Hepatocyte (in vitro differentiated cells): ENCODE results near the gene OPCML.

ENCODE experiments used
- EZH2 ChIP-seq: fragments of 200-600 bp; sonication (generic); IDR thresholded peaks from 2 replicates; pipeline ENCODE4 v1.6.1; 2016; ENCODE audit warnings: antibody characterized with exemption, mild to moderate bottlenecking, borderline replicate concordance
- TF ChIP-seq, protein P1 (sequence below): fragments of 200-600 bp; sonication (generic); IDR thresholded peaks from 2 replicates; pipeline ENCODE4 v1.5.1; 2016; ENCODE audit warnings: antibody characterized with exemption, mild to moderate bottlenecking; ENCODE audit not compliant: poor library complexity

DNA sequence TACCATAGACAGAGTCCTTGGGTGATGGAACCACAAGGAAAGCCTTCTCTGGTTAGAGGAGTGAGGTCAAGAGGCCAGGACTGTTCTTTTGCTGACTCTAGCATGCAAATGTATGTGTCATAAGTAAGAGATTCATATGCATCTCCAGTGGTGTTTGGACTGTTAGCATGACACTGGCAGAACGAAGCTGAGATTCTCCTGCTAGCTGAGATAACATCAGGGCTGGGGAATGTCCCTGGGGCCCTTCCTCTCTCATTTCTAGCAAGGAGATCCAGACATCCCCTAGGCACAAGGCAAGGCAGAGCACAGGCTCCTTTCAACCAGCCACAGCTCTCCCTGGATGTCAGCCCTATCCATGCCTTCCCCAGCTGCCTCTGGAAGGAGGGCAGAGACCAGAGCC, 711.3 kb downstream of the OPCML start:
- TF ChIP-seq, protein P1, sequence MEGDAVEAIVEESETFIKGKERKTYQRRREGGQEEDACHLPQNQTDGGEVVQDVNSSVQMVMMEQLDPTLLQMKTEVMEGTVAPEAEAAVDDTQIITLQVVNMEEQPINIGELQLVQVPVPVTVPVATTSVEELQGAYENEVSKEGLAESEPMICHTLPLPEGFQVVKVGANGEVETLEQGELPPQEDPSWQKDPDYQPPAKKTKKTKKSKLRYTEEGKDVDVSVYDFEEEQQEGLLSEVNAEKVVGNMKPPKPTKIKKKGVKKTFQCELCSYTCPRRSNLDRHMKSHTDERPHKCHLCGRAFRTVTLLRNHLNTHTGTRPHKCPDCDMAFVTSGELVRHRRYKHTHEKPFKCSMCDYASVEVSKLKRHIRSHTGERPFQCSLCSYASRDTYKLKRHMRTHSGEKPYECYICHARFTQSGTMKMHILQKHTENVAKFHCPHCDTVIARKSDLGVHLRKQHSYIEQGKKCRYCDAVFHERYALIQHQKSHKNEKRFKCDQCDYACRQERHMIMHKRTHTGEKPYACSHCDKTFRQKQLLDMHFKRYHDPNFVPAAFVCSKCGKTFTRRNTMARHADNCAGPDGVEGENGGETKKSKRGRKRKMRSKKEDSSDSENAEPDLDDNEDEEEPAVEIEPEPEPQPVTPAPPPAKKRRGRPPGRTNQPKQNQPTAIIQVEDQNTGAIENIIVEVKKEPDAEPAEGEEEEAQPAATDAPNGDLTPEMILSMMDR, result no peak
- TF ChIP-seq EZH2, result no peak
